ENCODE data around the gene NCK1.

NCK1 gene

GRCh38 chr3:136938334-136938733, 76.3 kb downstream of the NCK1 start:
- no peak; the same call in 2 of the 3 replicates for ATAC-seq
- TF ChIP-seq RARB (CRISPR knock-in tag; IDR thresholded peaks at IDR 0.05) (no peak), OSR1 (CRISPR knock-in tag; IDR thresholded peaks at IDR 0.05) (no peak), ZNF70 (CRISPR knock-in tag; IDR thresholded peaks at IDR 0.05) (no peak), ZNF8 (CRISPR knock-in tag; IDR thresholded peaks at IDR 0.05) (no peak)
- TF ChIP-seq, protein P1, sequence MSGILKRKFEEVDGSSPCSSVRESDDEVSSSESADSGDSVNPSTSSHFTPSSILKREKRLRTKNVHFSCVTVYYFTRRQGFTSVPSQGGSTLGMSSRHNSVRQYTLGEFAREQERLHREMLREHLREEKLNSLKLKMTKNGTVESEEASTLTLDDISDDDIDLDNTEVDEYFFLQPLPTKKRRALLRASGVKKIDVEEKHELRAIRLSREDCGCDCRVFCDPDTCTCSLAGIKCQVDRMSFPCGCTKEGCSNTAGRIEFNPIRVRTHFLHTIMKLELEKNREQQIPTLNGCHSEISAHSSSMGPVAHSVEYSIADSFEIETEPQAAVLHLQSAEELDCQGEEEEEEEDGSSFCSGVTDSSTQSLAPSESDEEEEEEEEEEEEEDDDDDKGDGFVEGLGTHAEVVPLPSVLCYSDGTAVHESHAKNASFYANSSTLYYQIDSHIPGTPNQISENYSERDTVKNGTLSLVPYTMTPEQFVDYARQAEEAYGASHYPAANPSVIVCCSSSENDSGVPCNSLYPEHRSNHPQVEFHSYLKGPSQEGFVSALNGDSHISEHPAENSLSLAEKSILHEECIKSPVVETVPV (CRISPR knock-in tag; IDR thresholded peaks at IDR 0.05): no peak

DNA sequence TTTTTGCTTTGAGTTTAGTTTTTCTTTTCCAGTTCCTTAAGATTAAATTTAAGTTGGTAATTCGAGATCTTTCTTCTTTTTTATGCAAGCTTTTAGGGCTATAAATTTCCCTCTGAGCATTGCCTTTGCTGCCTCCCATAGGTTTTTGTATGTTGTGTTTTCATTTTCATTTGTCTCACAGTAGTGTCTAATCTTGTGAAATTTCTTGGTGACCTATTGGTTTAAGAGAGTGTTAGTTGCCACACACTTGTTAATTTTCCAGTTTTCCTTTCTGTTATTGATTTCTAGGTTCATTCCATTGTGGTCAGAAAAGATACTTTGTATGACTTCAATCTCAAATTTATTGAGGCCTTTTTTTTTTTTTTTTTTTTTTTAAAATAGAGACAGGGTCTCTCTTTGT, 77.5 kb downstream of the NCK1 start:
- no peak for ATAC-seq
- no peak for TF ChIP-seq ZNF8 (CRISPR knock-in tag; IDR thresholded peaks at IDR 0.05)
- no peak for TF ChIP-seq TOX (CRISPR knock-in tag; IDR thresholded peaks at IDR 0.05; ENCODE audit: borderline replicate concordance)
- no peak for TF ChIP-seq POU6F1 (CRISPR knock-in tag; IDR thresholded peaks at IDR 0.05; ENCODE audit: borderline replicate concordance, low read depth)

GRCh38 chr3:136942803-136943202, 80.8 kb downstream of the NCK1 start:
- ATAC-seq: no peak

GRCh38 chr3:136943436-136943835, 81.4 kb downstream of the NCK1 start:
- ATAC-seq: no peak
- no peak for TF ChIP-seq ZFP3 (CRISPR knock-in tag; IDR thresholded peaks at IDR 0.05)

More at GRCh38 chr3:136942803-136943202, 80.8 kb downstream of the NCK1 start:
- TF ChIP-seq OSR1 (CRISPR knock-in tag; IDR thresholded peaks at IDR 0.05) (no peak), CSDC2 (CRISPR knock-in tag; IDR thresholded peaks at IDR 0.05) (no peak), POU6F1 (CRISPR knock-in tag; IDR thresholded peaks at IDR 0.05; ENCODE audit: borderline replicate concordance, low read depth) (no peak), GLIS3 (CRISPR knock-in tag; IDR thresholded peaks at IDR 0.05) (no peak), ZFP3 (CRISPR knock-in tag; IDR thresholded peaks at IDR 0.05) (no peak), ESRRG (CRISPR knock-in tag; IDR thresholded peaks at IDR 0.05) (no peak), RARB (CRISPR knock-in tag; IDR thresholded peaks at IDR 0.05) (no peak), BACH2 (CRISPR knock-in tag; IDR thresholded peaks at IDR 0.05; ENCODE audit: borderline replicate concordance) (no peak)

GRCh38 chr3:136946978-136947377, 85.0 kb downstream of the NCK1 start:
- ATAC-seq: no peak
- TF ChIP-seq TOX (CRISPR knock-in tag; IDR thresholded peaks at IDR 0.05; ENCODE audit: borderline replicate concordance) (no peak), OSR1 (CRISPR knock-in tag; IDR thresholded peaks at IDR 0.05) (no peak), ZFP3 (CRISPR knock-in tag; IDR thresholded peaks at IDR 0.05) (no peak), GLIS3 (CRISPR knock-in tag; IDR thresholded peaks at IDR 0.05) (no peak), CREB5 (CRISPR knock-in tag; IDR thresholded peaks at IDR 0.05; ENCODE audit: low read depth) (no peak), ESRRG (CRISPR knock-in tag; IDR thresholded peaks at IDR 0.05) (no peak), TSHZ2 (CRISPR knock-in tag; IDR thresholded peaks at IDR 0.05) (no peak), TCF4 (CRISPR knock-in tag; IDR thresholded peaks at IDR 0.05; ENCODE audit: borderline replicate concordance) (no peak), SNAI2 (CRISPR knock-in tag; IDR thresholded peaks at IDR 0.05) (no peak), ZFP30 (CRISPR knock-in tag; IDR thresholded peaks at IDR 0.05) (no peak), RARB (CRISPR knock-in tag; IDR thresholded peaks at IDR 0.05) (no peak), ZNF565 (CRISPR knock-in tag; conservative IDR thresholded peaks at IDR 0.05; ENCODE audit: low read depth) (no peak), ARNTL (CRISPR knock-in tag; IDR thresholded peaks at IDR 0.05; ENCODE audit: borderline replicate concordance, low read depth) (no peak), ISL1 (CRISPR knock-in tag; IDR thresholded peaks at IDR 0.05) (no peak), ZNF8 (CRISPR knock-in tag; IDR thresholded peaks at IDR 0.05) (no peak), ZNF70 (CRISPR knock-in tag; IDR thresholded peaks at IDR 0.05) (no peak), BACH2 (CRISPR knock-in tag; IDR thresholded peaks at IDR 0.05; ENCODE audit: borderline replicate concordance) (no peak)
- TF ChIP-seq, protein P1 (CRISPR knock-in tag; IDR thresholded peaks at IDR 0.05): no peak
